Skeletal muscle satellite cell (primary cell): ENCODE results near the gene GADL1. TPM values are rescaled to one million over a fixed set of nuclear protein-coding genes. Genes with fewer than 3 reads are reported as not detected.
A peak's percentile ranks its signal among the peaks of the same experiment; 100 is the strongest.

Experiments
- H3K27me3 ChIP-seq: 2 replicates; pipeline ENCODE4 v1.7.0; 2013; ENCODE audit warnings: low read length; ENCODE audit not compliant: control insufficient read depth, insufficient read depth
- H3K36me3 ChIP-seq: 2 replicates; pipeline ENCODE4 v1.7.0; 2013; ENCODE audit warnings: mild to moderate bottlenecking, control low read depth, low read length; ENCODE audit not compliant: insufficient read depth
- H3K4me1 ChIP-seq: 2 replicates; pipeline ENCODE4 v1.7.0; 2013; ENCODE audit warnings: low read length; ENCODE audit not compliant: control insufficient read depth, insufficient read depth
- H3K4me2 ChIP-seq: 2 replicates; pipeline ENCODE4 v1.7.0; 2013; ENCODE audit warnings: mild to moderate bottlenecking, low read length
- H3K4me3 ChIP-seq: 2 replicates; pipeline ENCODE4 v1.7.0; 2013; ENCODE audit warnings: low read length
- H3K9ac ChIP-seq: 2 replicates; pipeline ENCODE4 v1.7.0; 2013; ENCODE audit warnings: mild to moderate bottlenecking, low read depth, low read length, moderate library complexity
- H3K9me3 ChIP-seq: replicated peaks from 2 replicates; pipeline ENCODE4 v1.7.0; 2013; ENCODE audit warnings: mild to moderate bottlenecking, control low read depth, low read length
- total RNA-seq: library from RNA; depleted of rRNA; stranded (reverse); fragments of >200 nt; gene quantifications from 2 replicates; pipeline ENCODE4 v1.2.3, GENCODE V29; 2012; rRNA removed

Gene GADL1
- not detected in 2 replicates for total RNA-seq

GRCh38 chr3:30894521-30895251 is at the start of gene GADL1:
TSS of gene GADL1 (minus strand) at chr3:30894661. CDS start at chr3:30894614, 47 bp downstream.
- H3K4me1 ChIP-seq = no peaks in the 10 kb centered on the region
- H3K9ac ChIP-seq = peak within 1 kb of the TSS; percentile 37
- H3K4me3 ChIP-seq = peak within 1 kb of the TSS; percentile 82
- H3K36me3 ChIP-seq = no peaks in the 10 kb centered on the region
- peak within 1 kb of the TSS; percentile 88 for H3K4me2 ChIP-seq
- H3K9me3 ChIP-seq = no peaks in the 10 kb centered on the region
- peaks cover 9% of the 10 kb centered on the region for H3K27me3 ChIP-seq

GRCh38 chr3:30944124-30944523 is 49.7 kb upstream of the GADL1 start:
- Histone ChIP-seq H3K27me3 (no peaks in the 10 kb centered on the region), H3K36me3 (no peaks in the 10 kb centered on the region), H3K9ac (no peak overlapping the region), H3K4me2 (no peak overlapping the region), H3K4me3 (no peak overlapping the region), H3K9me3 (no peaks in the 10 kb centered on the region), H3K4me1 (no peaks in the 10 kb centered on the region)

- Histone ChIP-seq H3K4me2 (no peak overlapping the region), H3K9me3 (no peaks in the 10 kb centered on the region), H3K36me3 (no peaks in the 10 kb centered on the region), H3K4me3 (no peak overlapping the region), H3K27me3 (no peaks in the 10 kb centered on the region), H3K4me1 (no peaks in the 10 kb centered on the region), H3K9ac (no peak overlapping the region)
Observed at GRCh38 chr3:30943206-30943605, 48.7 kb upstream of the GADL1 start.

- no peaks in the 10 kb centered on the region for H3K27me3 ChIP-seq
- H3K9me3 ChIP-seq = no peaks in the 10 kb centered on the region
- H3K9ac ChIP-seq = no peak overlapping the region
- no peaks in the 10 kb centered on the region for H3K36me3 ChIP-seq
- H3K4me2 ChIP-seq = no peak overlapping the region
- no peaks in the 10 kb centered on the region for H3K4me1 ChIP-seq
- H3K4me3 ChIP-seq = no peak overlapping the region
Observed at GRCh38 chr3:30941342-30941741, 46.9 kb upstream of the GADL1 start.

GRCh38 chr3:30940740-30941139 is 46.3 kb upstream of the GADL1 start:
- Histone ChIP-seq H3K36me3 (no peaks in the 10 kb centered on the region), H3K4me3 (no peak overlapping the region), H3K9ac (no peak overlapping the region), H3K27me3 (no peaks in the 10 kb centered on the region), H3K9me3 (no peaks in the 10 kb centered on the region), H3K4me2 (no peak overlapping the region), H3K4me1 (no peaks in the 10 kb centered on the region)

- H3K4me1 ChIP-seq = no peaks in the 10 kb centered on the region
- H3K9ac ChIP-seq = no peak overlapping the region
- H3K4me2 ChIP-seq = peak overlapping the region; percentile 55
- H3K27me3 ChIP-seq = no peaks in the 10 kb centered on the region
- H3K9me3 ChIP-seq = no peaks in the 10 kb centered on the region
- no peaks in the 10 kb centered on the region for H3K36me3 ChIP-seq
- H3K4me3 ChIP-seq = no peak overlapping the region
Observed at GRCh38 chr3:30934208-30934550, 39.7 kb upstream of the GADL1 start.

- no peak overlapping the region for H3K4me3 ChIP-seq
- H3K4me2 ChIP-seq = peak overlapping the region; percentile 55
- H3K27me3 ChIP-seq = no peaks in the 10 kb centered on the region
- H3K9me3 ChIP-seq = no peaks in the 10 kb centered on the region
- H3K36me3 ChIP-seq = no peaks in the 10 kb centered on the region
- H3K4me1 ChIP-seq = no peaks in the 10 kb centered on the region
- no peak overlapping the region for H3K9ac ChIP-seq
Observed at GRCh38 chr3:30933478-30934207, 39.2 kb upstream of the GADL1 start.

- no peaks in the 10 kb centered on the region for H3K4me1 ChIP-seq
- no peak overlapping the region for H3K9ac ChIP-seq
- H3K27me3 ChIP-seq = no peaks in the 10 kb centered on the region
- no peak overlapping the region for H3K4me3 ChIP-seq
- no peaks in the 10 kb centered on the region for H3K36me3 ChIP-seq
- no peaks in the 10 kb centered on the region for H3K9me3 ChIP-seq
- H3K4me2 ChIP-seq = no peak overlapping the region
Observed at GRCh38 chr3:30932513-30933098, 38.1 kb upstream of the GADL1 start.

GRCh38 chr3:30924763-30925162 is 30.3 kb upstream of the GADL1 start:
- Histone ChIP-seq H3K27me3 (no peaks in the 10 kb centered on the region), H3K36me3 (no peaks in the 10 kb centered on the region), H3K4me2 (no peak overlapping the region), H3K9me3 (no peaks in the 10 kb centered on the region), H3K4me1 (peaks cover 10% of the 10 kb centered on the region), H3K4me3 (no peak overlapping the region), H3K9ac (no peak overlapping the region)

- no peaks in the 10 kb centered on the region for H3K27me3 ChIP-seq
- no peak overlapping the region for H3K4me2 ChIP-seq
- H3K36me3 ChIP-seq = no peaks in the 10 kb centered on the region
- H3K4me1 ChIP-seq = peaks cover 3% of the 10 kb centered on the region
- H3K9ac ChIP-seq = no peak overlapping the region
- no peaks in the 10 kb centered on the region for H3K9me3 ChIP-seq
- no peak overlapping the region for H3K4me3 ChIP-seq
Observed at GRCh38 chr3:30919564-30919963, 25.1 kb upstream of the GADL1 start.

GRCh38 chr3:30918761-30919160 is 24.3 kb upstream of the GADL1 start:
- Histone ChIP-seq H3K9me3 (no peaks in the 10 kb centered on the region), H3K4me1 (no peaks in the 10 kb centered on the region), H3K36me3 (no peaks in the 10 kb centered on the region), H3K4me2 (no peak overlapping the region), H3K9ac (no peak overlapping the region), H3K27me3 (no peaks in the 10 kb centered on the region), H3K4me3 (no peak overlapping the region)
